Nephron (organoid): Measurements from ENCODE around the gene FOS.
"Not testable (repeated sequence)": the region's sequence is repeated elsewhere in the genome, so short reads cannot be mapped to it uniquely, and the experiment has no call there.

Experiments
- H3K27ac Mint-ChIP-seq, 3 experiments: 2 replicates each; pipeline ENCODE4 v1.8.0; 2020; ENCODE audit warnings: mixed read lengths in 3 of 3, mild to moderate bottlenecking in 2 of 3, moderate library complexity in 1 of 3
- H3K27me3 Mint-ChIP-seq: 2 replicates; pipeline ENCODE4 v1.8.0; 2021; ENCODE audit warnings: low read depth, mild to moderate bottlenecking, moderate library complexity, mixed read lengths
- H3K36me3 Mint-ChIP-seq: 2 replicates; pipeline ENCODE4 v1.8.0; 2020; ENCODE audit warnings: low read depth, mixed read lengths
- H3K4me1 Mint-ChIP-seq: 2 replicates; pipeline ENCODE4 v1.8.0; 2020; ENCODE audit warnings: mixed read lengths
- H3K4me3 Mint-ChIP-seq, 3 experiments: 2 replicates each; pipeline ENCODE4 v1.8.0; 2020; ENCODE audit warnings: mild to moderate bottlenecking in 3 of 3, mixed read lengths in 3 of 3, moderate library complexity in 2 of 3
- H3K9me3 Mint-ChIP-seq: 2 replicates; pipeline ENCODE4 v1.8.0; 2020; ENCODE audit warnings: mixed read lengths
- TF ChIP-seq, protein P1 (sequence below), 3 experiments: fragments of 200-600 bp; sonication (generic); IDR thresholded peaks; one replicate each; pipeline ENCODE4 v1.5.0; 2021; ENCODE audit warnings: antibody characterized with exemption in 3 of 3; ENCODE audit not compliant: unreplicated experiment in 3 of 3

Gene FOS

DNA sequence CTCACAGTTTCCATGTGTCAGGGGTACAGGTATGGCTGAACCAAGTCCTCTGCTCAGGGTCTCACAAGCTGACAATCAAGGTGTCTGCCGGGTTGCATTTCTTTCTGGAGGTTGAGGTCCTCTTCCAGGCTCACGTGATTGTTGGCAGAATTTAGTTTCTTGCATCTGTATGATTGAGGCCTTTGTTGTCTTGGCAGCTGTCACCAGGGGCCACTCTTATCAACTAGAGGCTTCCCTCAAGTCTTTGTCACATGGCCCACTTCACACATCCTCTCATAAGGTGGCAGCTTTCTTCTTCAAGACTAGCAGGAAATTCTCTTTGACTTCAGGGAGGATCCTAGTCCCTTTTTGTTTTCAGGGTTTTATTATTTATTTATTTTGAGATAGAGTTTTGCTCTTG is 46.0 kb upstream of the FOS start:
- Mint-ChIP-seq H3K27ac (no peak overlapping the region), H3K27me3 (peaks cover 7% of the 10 kb centered on the region), H3K36me3 (no peaks in the 10 kb centered on the region), H3K9me3 (no peaks in the 10 kb centered on the region), H3K4me3 (no peak overlapping the region), H3K4me1 (peaks cover 40% of the 10 kb centered on the region)
- TF ChIP-seq, protein P1, sequence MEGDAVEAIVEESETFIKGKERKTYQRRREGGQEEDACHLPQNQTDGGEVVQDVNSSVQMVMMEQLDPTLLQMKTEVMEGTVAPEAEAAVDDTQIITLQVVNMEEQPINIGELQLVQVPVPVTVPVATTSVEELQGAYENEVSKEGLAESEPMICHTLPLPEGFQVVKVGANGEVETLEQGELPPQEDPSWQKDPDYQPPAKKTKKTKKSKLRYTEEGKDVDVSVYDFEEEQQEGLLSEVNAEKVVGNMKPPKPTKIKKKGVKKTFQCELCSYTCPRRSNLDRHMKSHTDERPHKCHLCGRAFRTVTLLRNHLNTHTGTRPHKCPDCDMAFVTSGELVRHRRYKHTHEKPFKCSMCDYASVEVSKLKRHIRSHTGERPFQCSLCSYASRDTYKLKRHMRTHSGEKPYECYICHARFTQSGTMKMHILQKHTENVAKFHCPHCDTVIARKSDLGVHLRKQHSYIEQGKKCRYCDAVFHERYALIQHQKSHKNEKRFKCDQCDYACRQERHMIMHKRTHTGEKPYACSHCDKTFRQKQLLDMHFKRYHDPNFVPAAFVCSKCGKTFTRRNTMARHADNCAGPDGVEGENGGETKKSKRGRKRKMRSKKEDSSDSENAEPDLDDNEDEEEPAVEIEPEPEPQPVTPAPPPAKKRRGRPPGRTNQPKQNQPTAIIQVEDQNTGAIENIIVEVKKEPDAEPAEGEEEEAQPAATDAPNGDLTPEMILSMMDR (IDR thresholded peaks at IDR 0.05; ENCODE audit: unreplicated experiment in 3 of 3) = no peak

DNA sequence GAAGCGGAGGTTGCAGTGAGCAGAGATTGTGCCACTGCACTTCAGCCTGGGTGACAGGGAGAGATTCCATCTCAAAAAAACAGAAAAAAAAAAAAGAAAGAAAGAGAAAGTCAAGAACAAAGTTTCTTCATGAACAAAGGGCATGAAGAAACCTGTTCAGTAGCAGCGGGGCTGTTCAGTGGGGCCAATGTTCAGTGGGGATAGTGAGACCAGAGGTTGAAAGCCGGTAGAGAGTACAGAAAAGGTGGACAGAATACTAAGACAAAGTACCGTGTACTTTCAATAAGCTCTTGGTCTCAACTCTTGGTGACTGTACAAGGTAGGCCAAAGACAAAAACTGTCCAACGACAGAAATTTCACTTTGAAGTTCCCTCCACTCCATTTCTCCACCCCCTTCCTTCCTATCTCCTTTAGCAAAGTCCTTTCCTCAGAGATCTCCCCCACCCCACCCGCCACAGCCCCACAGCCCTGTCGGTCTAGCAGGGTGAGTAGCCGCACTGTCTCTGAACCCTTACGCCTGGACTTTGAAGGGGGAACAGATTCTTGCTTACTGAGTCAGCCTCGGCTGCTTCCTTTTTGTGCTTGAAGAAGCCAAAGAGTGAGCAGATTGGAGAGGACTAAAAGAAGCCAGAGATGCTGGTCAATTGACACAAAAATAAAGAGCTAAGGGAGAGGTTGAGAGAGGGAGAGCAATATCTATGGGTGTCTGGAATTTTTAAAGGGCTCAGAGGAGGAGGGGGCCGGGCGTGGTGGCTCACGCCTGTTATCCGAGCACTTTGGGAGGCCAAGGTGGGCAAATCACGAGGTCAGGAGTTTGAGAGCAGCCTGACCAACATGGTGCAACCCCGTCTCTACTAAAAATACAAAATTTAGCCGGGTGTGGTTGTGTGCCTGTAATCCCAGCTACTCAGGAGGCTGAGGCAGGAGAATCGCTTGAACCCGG is 44.2 kb upstream of the FOS start:
- TF ChIP-seq, protein P1 (IDR thresholded peaks at IDR 0.05; ENCODE audit: unreplicated experiment in 3 of 3) = no peak

DNA sequence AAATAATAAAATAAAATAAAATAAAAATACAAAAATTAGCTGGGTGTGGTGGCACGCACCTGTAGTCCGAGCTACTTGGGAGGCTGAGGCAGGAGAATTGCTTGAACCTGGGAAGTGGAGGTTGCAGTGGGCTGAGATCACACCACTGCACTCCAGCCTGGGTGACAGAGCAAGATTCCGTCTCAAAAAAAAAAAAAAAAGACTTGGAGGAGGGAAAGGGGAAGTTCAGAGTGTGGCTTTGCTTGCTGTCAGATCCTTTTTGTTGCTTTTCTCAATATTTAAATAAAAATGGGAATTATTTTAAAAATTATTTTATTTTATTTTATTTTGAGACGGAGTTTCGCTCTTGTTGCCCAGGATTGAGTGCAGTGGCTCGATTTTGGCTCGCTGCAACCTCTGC is 43.4 kb upstream of the FOS start:
- H3K27me3 Mint-ChIP-seq, H3K4me3 Mint-ChIP-seq, H3K36me3 Mint-ChIP-seq, H3K27ac Mint-ChIP-seq, H3K9me3 Mint-ChIP-seq: not testable (repeated sequence)
- peaks cover 57% of the 10 kb centered on the region for H3K4me1 Mint-ChIP-seq

More for the DNA sequence above, 44.2 kb upstream of the FOS start:
- no peaks in the 10 kb centered on the region for H3K9me3 Mint-ChIP-seq
- H3K27ac Mint-ChIP-seq = peak overlapping the region; percentile 4 to 51 (median 49)
- H3K4me3 Mint-ChIP-seq = no peak overlapping the region
- H3K27me3 Mint-ChIP-seq = peaks cover 7% of the 10 kb centered on the region
- peaks cover 52% of the 10 kb centered on the region for H3K4me1 Mint-ChIP-seq
- no peaks in the 10 kb centered on the region for H3K36me3 Mint-ChIP-seq

GRCh38 chr14:75236467-75236866 is 42.2 kb upstream of the FOS start:
- H3K27me3 Mint-ChIP-seq = peaks cover 7% of the 10 kb centered on the region
- TF ChIP-seq, protein P1 (IDR thresholded peaks at IDR 0.05; ENCODE audit: unreplicated experiment in 3 of 3) = no peak

GRCh38 chr14:75236901-75237419 is 41.7 kb upstream of the FOS start:
- TF ChIP-seq, protein P1 (IDR thresholded peaks at IDR 0.05; ENCODE audit: unreplicated experiment in 3 of 3) = no peak
- no peaks in the 10 kb centered on the region for H3K36me3 Mint-ChIP-seq
- H3K4me3 Mint-ChIP-seq = no peak overlapping the region
- H3K27me3 Mint-ChIP-seq = peaks cover 7% of the 10 kb centered on the region
- H3K9me3 Mint-ChIP-seq = no peaks in the 10 kb centered on the region
- peaks cover 44% of the 10 kb centered on the region for H3K4me1 Mint-ChIP-seq
- peak overlapping the region; percentile 64 to 81 (median 72) for H3K27ac Mint-ChIP-seq

More at GRCh38 chr14:75236467-75236866, 42.2 kb upstream of the FOS start:
- H3K9me3 Mint-ChIP-seq = no peaks in the 10 kb centered on the region
- no peaks in the 10 kb centered on the region for H3K36me3 Mint-ChIP-seq
- H3K4me1 Mint-ChIP-seq = peaks cover 45% of the 10 kb centered on the region
- no peak overlapping the region for H3K4me3 Mint-ChIP-seq
- peak overlapping the region in 2 of 3 experiments; percentile 72 to 81 for H3K27ac Mint-ChIP-seq

GRCh38 chr14:75238756-75239455 is 39.7 kb upstream of the FOS start:
- TF ChIP-seq, protein P1 (IDR thresholded peaks at IDR 0.05; ENCODE audit: unreplicated experiment in 3 of 3) = no peak
- no peaks in the 10 kb centered on the region for H3K9me3 Mint-ChIP-seq
- H3K27me3 Mint-ChIP-seq = peaks cover 7% of the 10 kb centered on the region
- peak overlapping the region in 1 of 3 experiments; percentile 10 for H3K4me3 Mint-ChIP-seq
- H3K27ac Mint-ChIP-seq = peak overlapping the region; percentile 44 to 89 (median 72)
- no peaks in the 10 kb centered on the region for H3K36me3 Mint-ChIP-seq
- H3K4me1 Mint-ChIP-seq = peaks cover 51% of the 10 kb centered on the region
